ENCODE results near the gene LARP4.
"Not testable (repeated sequence)": the region's sequence is repeated elsewhere in the genome, so short reads cannot be mapped to it uniquely, and the experiment has no call there.

The LARP4 gene

GRCh38 chr12:50400638-50401499 is at the start of gene LARP4:
LARP4 (plus strand) TSS chr12:50400885; CDS start chr12:50401011, 126 bp downstream.
- peak; percentile 79 to 84 for DNase-seq (ENCODE audit: low read depth in 2 of 2)

- DNase-seq (ENCODE audit: low read depth in 2 of 2): no peak
These were observed 49.3 kb upstream of the LARP4 start for GRCh38 chr12:50351120-50352043.

DNA sequence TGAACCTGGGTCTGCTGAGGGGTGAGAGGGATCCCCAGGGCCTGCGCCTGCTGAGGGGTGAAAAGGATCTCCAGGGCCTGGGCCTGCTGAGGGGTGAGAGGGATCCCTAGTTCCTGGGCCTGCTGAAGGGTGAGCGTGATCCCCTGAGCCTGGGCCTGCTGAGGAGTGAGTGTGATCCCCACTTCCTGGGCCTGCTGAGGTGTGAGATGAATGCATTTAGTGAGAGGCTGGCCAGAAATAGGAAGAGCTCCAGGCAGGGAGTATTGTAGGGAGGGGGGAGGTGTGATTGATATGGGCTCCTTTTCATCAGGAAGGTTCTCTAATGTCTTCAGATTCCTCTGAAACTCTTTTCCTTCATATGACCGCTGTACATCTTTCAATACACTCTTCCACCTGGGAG is 47.3 kb upstream of the LARP4 start:
- no peak for DNase-seq (ENCODE audit: low read depth in 2 of 2)

DNA sequence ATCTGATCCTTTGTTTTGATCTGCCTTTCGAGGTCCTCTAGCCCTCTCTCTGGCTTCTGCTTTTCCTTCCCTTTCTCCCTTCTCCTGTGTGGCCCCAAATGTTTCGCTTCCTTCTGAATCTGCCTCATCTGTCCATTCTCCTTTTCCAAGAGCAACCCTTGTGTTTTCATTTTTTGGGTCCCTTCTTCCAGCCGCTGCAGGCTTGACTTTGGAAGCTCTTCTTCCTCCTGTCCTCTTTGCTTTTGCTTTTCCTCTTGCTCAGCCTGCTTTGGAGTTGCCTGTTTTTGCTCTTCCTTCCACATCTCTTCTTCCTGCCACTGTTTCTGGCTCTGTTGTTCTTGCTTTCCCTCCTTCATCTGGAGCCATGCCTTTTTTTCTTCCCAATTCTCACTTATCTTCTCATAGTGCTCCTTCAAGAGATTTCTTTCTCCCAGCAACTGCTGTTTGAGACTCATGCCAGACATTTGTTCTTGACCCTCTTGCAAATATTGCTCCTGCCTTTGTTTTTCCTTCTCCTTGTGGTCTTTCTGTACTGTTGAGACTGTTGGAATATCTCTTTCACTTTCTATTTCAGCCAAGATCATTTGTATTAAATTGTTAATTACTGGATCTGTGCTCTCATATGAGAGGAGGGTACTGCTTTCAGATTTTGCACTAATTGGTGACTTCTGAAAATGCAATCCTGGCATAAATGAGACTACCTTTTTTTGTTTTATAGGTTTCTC is 46.7 kb upstream of the LARP4 start:
- DNase-seq (ENCODE audit: low read depth in 2 of 2): no peak

GRCh38 chr12:50354908-50355307 is 45.8 kb upstream of the LARP4 start:
- no peak for DNase-seq (ENCODE audit: low read depth in 2 of 2)

- no peak for DNase-seq (ENCODE audit: low read depth in 2 of 2)
These were observed 45.3 kb upstream of the LARP4 start for GRCh38 chr12:50355365-50355764.

GRCh38 chr12:50362671-50363070 is 38.0 kb upstream of the LARP4 start:
- DNase-seq (ENCODE audit: low read depth in 2 of 2): no peak

DNA sequence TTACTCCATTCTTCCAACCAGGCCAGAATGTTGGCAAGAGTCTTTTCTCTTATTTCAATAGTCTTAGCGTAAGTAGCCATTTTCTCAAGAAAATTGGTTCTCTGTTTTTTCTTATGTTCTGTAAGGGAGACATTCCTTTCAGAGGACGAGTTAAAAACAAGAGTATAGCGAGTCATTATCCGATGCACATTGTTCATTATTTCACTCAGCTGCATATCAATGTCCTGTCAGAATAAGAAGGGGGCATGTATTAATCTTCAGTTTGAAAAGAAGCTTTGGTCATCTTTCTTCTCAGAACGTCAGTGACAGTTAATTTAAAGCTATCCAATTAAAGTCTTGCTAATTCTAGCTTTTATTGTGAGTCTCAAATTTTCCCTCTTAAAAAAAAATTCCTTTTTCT is 37.5 kb upstream of the LARP4 start:
- DNase-seq (ENCODE audit: low read depth in 2 of 2): no peak

DNA sequence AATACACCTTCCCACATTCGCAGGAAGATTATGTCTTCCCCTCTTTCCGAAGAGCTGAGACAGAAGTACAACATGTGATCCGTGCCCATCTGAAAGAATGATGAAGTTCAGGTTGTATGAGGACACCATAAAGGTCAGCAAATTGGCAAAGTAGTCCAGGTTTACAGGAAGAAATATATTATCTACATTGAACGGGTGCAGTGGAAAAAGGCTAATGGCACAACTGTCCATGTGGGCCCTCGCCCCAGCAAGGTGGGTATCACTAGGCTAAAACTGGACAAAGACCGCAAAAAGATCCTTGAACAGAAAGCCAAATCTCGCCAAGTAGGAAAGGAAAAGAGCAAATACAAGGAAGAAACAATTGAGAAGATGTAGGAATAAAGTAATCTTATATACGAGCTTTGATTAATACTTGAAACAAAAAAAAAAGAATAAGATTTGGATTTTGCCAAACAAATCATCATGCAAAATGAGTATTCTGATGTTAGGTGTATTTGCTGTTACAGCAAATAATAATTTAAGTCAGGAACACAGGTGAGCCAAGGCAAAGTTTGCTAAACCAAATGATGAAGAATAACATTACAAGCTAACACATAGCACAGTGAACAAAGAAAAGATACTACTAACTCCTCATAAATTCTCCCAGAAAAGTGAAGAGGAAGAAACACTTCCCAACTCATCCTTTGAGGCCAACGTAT is 34.8 kb upstream of the LARP4 start:
- DNase-seq (ENCODE audit: low read depth in 2 of 2): no peak

DNA sequence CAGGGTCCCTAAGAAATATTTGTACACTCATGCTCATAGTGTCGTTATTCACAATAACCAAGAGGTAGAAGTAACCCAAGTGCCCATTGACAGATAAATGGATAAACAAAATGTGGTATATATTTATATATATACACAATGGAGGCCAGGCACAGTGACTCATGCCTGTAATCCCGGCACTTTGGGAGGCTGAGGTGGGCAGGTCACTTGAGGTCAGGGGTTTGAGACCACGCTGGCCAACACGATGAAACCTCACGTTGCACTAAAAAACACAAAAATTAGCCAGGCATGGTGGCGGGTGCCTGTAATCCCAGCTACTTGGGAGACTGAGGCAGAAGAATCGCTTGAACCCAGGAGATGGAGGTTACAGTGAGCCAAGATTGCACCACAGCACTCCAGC is 30.0 kb upstream of the LARP4 start:
- not testable (repeated sequence) for DNase-seq (ENCODE audit: low read depth in 2 of 2)

DNA sequence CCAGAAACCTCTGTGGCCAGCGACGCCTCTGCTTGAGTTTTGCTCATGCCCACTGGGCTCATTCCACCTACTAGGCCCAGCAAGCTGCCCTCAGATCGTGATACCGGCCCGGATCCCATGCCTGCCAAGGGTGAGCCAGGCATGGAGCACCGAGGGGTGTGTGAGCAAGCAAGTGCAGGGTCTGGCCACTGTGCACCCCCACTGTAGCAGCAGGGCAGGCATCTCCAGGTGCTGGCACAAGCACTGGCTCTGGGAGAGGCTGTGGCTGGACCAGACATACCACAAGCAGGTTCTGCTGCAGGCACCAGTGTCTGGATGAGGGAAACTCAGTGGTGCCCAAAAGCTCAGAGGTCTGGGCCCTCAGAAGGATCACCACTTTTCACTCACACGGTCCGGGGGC is 24.9 kb upstream of the LARP4 start:
- no peak for DNase-seq (ENCODE audit: low read depth in 2 of 2)

- DNase-seq (ENCODE audit: low read depth in 2 of 2): no peak
These were observed 19.8 kb upstream of the LARP4 start for GRCh38 chr12:50380761-50381325.

- no peak for DNase-seq (ENCODE audit: low read depth in 2 of 2)
These were observed 13.2 kb upstream of the LARP4 start for GRCh38 chr12:50387487-50387886.

- DNase-seq (ENCODE audit: low read depth in 2 of 2): no peak
These were observed 12.7 kb upstream of the LARP4 start for GRCh38 chr12:50387972-50388478.

DNA sequence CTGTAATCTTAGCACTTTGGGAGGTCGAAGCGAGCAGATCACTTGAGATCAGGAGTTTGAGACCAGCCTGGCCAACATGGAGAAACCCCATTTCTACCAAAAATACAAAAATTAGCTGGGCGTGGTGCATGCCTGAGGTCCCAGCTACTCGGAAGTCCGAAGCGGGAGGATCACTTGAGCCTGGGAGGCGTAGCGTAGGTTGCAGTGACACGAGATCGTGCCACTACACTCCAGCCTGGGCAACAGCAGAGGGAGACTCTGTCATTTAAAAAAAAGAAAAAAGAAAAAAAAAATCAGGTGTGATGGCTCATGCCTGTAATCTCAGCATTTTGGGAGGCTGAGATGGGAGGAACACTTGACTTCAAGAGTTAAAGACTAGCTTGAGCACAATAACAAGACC is 11.9 kb upstream of the LARP4 start:
- DNase-seq (ENCODE audit: low read depth in 2 of 2): not testable (repeated sequence)

DNA sequence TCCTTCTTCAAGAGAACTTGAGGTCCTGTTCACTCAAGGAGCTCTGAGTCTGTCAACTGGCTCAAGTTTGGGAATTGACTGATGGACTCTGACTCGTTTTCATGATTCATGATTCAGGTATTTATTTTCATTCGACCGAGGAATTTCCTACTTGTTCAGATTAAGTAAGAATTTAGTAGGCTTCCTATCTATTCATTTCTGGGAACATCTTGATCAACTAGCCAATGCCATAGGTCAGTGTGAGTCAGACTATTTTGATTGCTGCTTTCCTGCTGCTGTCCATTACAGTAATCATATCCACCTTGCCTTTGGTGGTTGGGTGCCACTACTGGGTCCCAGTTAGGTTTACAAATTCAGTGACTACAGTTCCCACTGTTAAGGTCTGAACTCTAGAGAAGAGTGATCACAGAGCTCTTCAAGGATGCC is 10.4 kb upstream of the LARP4 start:
- no peak for DNase-seq (ENCODE audit: low read depth in 2 of 2)

DNA sequence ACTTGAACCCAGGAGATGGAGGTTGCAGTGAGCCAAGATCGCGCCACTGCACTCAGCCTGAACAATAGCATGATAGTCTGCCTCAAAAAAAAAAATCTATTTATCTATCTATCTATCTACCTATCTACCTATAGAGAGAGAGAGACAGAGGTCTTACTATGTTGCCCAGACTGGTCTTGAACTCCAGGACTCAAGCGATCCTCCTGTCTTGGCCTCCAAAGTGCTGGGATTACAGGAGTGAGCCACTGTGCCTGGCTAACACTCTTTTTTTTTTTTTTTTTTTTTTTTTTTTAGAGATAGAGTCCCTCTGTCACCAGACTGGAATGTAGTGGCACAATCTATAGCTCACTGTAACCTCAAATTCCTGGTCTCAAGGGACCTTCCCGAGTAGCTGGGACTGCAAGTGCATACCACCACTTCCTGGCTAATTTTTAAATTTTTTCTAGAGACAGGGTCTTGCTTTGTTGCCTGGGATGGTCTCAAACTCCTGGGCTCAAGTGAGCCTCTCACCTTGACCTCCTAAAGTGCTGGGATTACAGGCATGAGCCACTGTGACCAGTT is 6.1 kb upstream of the LARP4 start:
- DNase-seq (ENCODE audit: low read depth in 2 of 2): no peak

DNA sequence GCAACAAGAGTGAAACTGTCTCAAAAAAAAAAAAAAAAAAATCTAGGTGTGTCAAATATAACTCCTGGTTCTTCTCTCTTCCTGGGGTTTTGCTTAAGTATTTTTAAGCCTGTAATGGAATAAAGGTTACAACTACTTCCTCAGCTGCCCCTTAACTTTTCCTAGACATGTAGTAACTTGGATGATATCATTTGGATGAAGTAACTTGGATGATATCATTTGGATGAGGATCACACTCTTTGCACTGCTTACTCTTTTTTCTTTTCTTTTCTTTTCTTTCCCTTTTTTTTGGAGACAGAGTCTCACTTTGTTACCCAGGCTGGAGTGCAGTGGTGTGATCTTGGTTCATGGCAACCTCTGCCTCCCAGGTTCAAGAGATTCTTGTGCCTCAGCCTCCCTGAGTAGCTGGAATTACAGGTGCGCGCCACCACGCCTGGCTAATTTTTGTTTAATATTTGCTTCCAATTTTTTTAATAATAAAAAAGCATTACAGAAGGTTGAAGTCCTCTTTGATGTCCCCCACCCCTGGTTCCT is 3.5 kb upstream of the LARP4 start:
- no peak for DNase-seq (ENCODE audit: low read depth in 2 of 2)

- no peak for DNase-seq (ENCODE audit: low read depth in 2 of 2)
These were observed 1.8 kb upstream of the LARP4 start for GRCh38 chr12:50398931-50399330.

GRCh38 chr12:50400104-50400637 is 514 bp upstream of the LARP4 start:
- no peak for DNase-seq (ENCODE audit: low read depth in 2 of 2)
